NB4 (cell line): ENCODE results near the gene AREL1.
A peak's percentile ranks its signal among the peaks of the same experiment; 100 is the strongest.

Experiments
- DNase-seq: peaks from one replicate; pipeline ENCODE4 v3.0.0; 2010; ENCODE audit warnings: low read depth
- H3K4me3 ChIP-seq: one replicate; pipeline ENCODE4 v1.5.1; 2011; ENCODE audit warnings: mild to moderate bottlenecking, low read depth, low read length, moderate library complexity
- MAX ChIP-seq: IDR thresholded peaks from 2 replicates; pipeline ENCODE4 v1.6.1; 2011; ENCODE audit warnings: low read depth, low read length
- MYC ChIP-seq: IDR thresholded peaks from 2 replicates; pipeline ENCODE4 v1.6.1; 2011; ENCODE audit warnings: low read depth, low read length
- POLR2A ChIP-seq: IDR thresholded peaks from 2 replicates; pipeline ENCODE4 v1.6.1; 2011; ENCODE audit warnings: mild to moderate bottlenecking; ENCODE audit not compliant: insufficient read length; ENCODE audit errors: extremely low read depth
- TF ChIP-seq, protein P1 (sequence below): IDR thresholded peaks from one replicate; pipeline ENCODE4 v1.5.1; 2012; ENCODE audit warnings: low read depth, low read length

Gene AREL1

GRCh38 chr14:74655599-74656395, 57.1 kb downstream of the AREL1 start:
- peak; percentile 16 for DNase-seq
- no peak for TF ChIP-seq POLR2A
- no peak for TF ChIP-seq MAX
- no peak for TF ChIP-seq MYC
- TF ChIP-seq, protein P1, sequence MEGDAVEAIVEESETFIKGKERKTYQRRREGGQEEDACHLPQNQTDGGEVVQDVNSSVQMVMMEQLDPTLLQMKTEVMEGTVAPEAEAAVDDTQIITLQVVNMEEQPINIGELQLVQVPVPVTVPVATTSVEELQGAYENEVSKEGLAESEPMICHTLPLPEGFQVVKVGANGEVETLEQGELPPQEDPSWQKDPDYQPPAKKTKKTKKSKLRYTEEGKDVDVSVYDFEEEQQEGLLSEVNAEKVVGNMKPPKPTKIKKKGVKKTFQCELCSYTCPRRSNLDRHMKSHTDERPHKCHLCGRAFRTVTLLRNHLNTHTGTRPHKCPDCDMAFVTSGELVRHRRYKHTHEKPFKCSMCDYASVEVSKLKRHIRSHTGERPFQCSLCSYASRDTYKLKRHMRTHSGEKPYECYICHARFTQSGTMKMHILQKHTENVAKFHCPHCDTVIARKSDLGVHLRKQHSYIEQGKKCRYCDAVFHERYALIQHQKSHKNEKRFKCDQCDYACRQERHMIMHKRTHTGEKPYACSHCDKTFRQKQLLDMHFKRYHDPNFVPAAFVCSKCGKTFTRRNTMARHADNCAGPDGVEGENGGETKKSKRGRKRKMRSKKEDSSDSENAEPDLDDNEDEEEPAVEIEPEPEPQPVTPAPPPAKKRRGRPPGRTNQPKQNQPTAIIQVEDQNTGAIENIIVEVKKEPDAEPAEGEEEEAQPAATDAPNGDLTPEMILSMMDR, result no peak

GRCh38 chr14:74654931-74655330, 57.9 kb downstream of the AREL1 start:
- TF ChIP-seq MAX, result no peak
- TF ChIP-seq, protein P1, result no peak
- TF ChIP-seq MYC, result no peak
- no peak for TF ChIP-seq POLR2A
- H3K4me3 ChIP-seq, result no peak overlapping the region
- DNase-seq, result no peak

More at GRCh38 chr14:74655599-74656395, 57.1 kb downstream of the AREL1 start:
- H3K4me3 ChIP-seq, result no peak overlapping the region

GRCh38 chr14:74653386-74654138, 59.3 kb downstream of the AREL1 start:
- no peak for DNase-seq
- H3K4me3 ChIP-seq, result no peak overlapping the region
- TF ChIP-seq MAX, result no peak
- no peak for TF ChIP-seq MYC
- TF ChIP-seq POLR2A, result no peak
- TF ChIP-seq, protein P1, result no peak

DNA sequence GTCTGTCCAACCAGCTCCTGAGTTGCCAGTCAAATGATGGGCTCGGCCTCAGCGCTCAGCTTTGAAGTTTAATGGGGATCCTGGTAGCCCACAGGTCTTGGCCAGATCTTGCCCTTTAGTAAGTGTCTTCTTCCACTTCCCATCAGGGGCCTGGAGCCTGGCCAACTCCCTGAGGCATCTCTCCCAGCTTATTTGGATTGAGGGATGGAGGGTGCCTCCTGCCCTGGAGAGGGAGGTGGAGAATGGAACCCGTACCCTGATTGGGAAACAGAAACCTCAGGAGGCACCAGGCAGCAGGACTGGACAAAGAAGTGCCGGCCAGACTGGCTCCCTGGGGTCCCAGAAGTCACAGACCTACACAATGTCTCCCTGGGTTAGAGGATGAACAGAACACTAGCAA, 60.3 kb downstream of the AREL1 start:
- TF ChIP-seq, protein P1, result no peak
- no peak for TF ChIP-seq POLR2A
- H3K4me3 ChIP-seq, result no peak overlapping the region
- DNase-seq, result no peak

DNA sequence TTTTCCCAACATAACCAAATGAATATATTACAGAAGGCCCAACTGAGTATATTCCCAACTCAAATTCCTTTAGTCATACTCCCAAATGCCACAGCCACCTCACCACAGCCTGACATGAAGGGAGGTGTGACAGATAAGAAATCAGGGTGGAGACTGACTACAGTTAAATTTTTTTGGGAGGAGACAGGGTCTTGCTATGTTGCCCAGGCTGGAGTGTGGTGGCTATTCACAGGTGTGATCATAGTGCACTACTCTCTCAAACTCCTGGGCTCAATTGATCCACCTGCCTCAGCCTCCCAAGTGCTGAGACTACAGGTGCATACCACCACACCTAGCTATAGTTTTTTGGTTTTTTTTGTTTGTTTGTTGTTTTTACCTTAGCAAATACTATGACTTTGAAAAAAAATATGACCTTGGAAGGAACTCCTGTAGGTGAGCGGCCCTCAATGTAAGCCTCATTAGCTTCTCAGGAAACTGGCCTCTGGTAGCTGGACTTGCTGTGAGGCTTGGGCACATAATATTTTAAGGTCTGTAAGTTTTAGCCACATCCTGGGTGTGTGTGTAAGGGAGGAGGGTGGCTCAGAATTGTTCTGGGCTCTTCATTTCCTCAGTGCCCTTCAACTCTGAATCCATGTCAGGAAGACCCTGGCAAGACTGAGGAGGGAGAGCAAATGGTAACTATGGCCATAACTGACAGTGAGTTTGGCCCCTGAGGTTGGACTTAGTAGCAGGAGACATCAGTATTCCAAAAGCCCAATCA, 61.8 kb downstream of the AREL1 start:
- no peak for DNase-seq
- TF ChIP-seq, protein P1, result no peak
- TF ChIP-seq POLR2A (no peak), MAX (no peak), MYC (no peak)

More for the DNA sequence above, 61.8 kb downstream of the AREL1 start:
- no peak overlapping the region for H3K4me3 ChIP-seq
